ENCODE results near the gene XCL1. TPM values are rescaled to one million over a fixed set of nuclear protein-coding genes. Genes with fewer than 3 reads are reported as not detected.

XCL1 gene
- total RNA-seq, 1 experiment from 2014 or later = not detected

- intact Hi-C loops (cut with micrococcal nuclease; ENCODE audit: unreplicated experiment) = no loop called here
- TF ChIP-seq CTCF (conservative IDR thresholded peaks at IDR 0.05; ENCODE audit: low read depth, low read length) (no peak), EZH2 (IDR thresholded peaks at IDR 0.05; ENCODE audit: borderline replicate concordance, low read depth, low read length, poor library complexity, severe bottlenecking) (no peak)
- POLR2A ChIA-PET (ENCODE audit: low non-redundant PET) = no interaction called here
- no peak overlapping the region for H3K27ac ChIP-seq (ENCODE audit: low read depth, low read length, poor library complexity, severe bottlenecking)
- H3K27me3 ChIP-seq (replicated peaks; ENCODE audit: insufficient read depth, low read depth, low read length, poor library complexity) = no peaks in the 10 kb centered on the region
- CTCF ChIA-PET = no interaction called here
- no peaks in the 10 kb centered on the region for H3K36me3 ChIP-seq (ENCODE audit: insufficient read depth, low read length, poor library complexity, severe bottlenecking)
- no peaks in the 10 kb centered on the region for H3K9me3 ChIP-seq (ENCODE audit: low read depth, low read length, poor library complexity, severe bottlenecking)
- no TSS peak for BruUV-seq (replicated peaks)
- H3K4me1 ChIP-seq (ENCODE audit: insufficient read depth, low read length, poor library complexity, severe bottlenecking) = no peaks in the 10 kb centered on the region
- no peak for DNase-seq (ENCODE audit: low spot score)
- no peak overlapping the region for H3K4me3 ChIP-seq (ENCODE audit: low read depth, low read length, poor library complexity, severe bottlenecking)
These were observed 5.6 kb downstream of the XCL1 start for GRCh38 chr1:168581817-168582572.

DNA sequence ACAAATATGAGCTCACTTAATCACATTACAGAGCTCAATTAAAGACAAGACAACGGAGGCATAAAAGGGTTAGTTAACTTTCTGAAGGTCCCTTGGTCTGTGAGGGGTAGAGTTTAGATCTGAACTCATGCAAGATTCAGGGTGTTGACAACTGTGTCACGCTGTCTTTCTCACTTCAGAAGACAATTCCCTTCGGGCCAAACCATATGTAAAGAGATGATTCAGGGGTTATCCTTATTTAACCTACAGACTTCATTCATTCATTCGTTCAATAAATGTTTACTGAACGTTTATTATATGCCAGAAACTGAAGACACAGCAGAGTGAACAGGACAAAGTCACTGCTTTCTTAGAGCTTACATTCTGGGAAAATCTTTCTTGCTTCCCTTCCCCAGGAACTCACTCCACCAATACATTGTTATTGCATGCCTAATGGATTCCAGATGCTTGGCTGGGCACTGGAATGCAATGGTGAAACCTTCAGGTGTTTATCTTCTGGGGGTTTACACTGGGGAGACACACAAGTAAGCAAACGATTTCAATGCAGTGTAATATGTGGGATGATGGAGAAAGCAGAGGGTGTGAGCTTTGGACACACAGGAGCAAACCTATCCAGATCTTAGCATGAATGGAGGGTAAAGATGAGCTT lies 6.4 kb downstream of the XCL1 start:
- Histone ChIP-seq H3K27me3 (replicated peaks; ENCODE audit: insufficient read depth, low read depth, low read length, poor library complexity) (no peaks in the 10 kb centered on the region), H3K4me3 (ENCODE audit: low read depth, low read length, poor library complexity, severe bottlenecking) (no peak overlapping the region), H3K27ac (ENCODE audit: low read depth, low read length, poor library complexity, severe bottlenecking) (no peak overlapping the region), H3K9me3 (ENCODE audit: low read depth, low read length, poor library complexity, severe bottlenecking) (no peaks in the 10 kb centered on the region), H3K4me1 (ENCODE audit: insufficient read depth, low read length, poor library complexity, severe bottlenecking) (no peaks in the 10 kb centered on the region), H3K36me3 (ENCODE audit: insufficient read depth, low read length, poor library complexity, severe bottlenecking) (no peaks in the 10 kb centered on the region)
- TF ChIP-seq CTCF (conservative IDR thresholded peaks at IDR 0.05; ENCODE audit: low read depth, low read length) (no peak), EZH2 (IDR thresholded peaks at IDR 0.05; ENCODE audit: borderline replicate concordance, low read depth, low read length, poor library complexity, severe bottlenecking) (no peak)
- intact Hi-C loops (cut with micrococcal nuclease; ENCODE audit: unreplicated experiment) = no loop called here
- POLR2A ChIA-PET (ENCODE audit: low non-redundant PET) = no interaction called here
- CTCF ChIA-PET = no interaction called here
- DNase-seq (ENCODE audit: low spot score) = no peak
- BruUV-seq (replicated peaks) = no TSS peak

DNA sequence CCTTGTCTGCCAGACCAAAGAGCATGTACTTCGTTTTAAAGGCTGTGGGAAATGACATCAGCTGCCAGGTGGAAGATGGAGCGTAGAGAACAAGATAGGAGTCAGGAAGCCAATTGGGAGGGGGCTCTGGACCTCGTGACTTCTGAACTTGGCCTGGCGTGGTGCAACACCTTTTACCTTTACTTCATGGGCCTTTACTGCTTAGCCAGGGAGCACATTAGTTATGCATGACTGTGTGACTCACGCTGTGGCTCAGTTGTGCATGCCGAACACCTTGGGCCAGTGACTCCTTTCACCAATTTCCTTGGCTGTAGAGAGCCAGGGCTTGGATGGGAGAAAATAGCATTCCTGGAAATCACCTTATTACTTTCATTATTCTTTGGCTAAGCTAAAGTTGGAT lies 7.2 kb downstream of the XCL1 start:
- POLR2A ChIA-PET (ENCODE audit: low non-redundant PET) = no interaction called here
- H3K27me3 ChIP-seq (replicated peaks; ENCODE audit: insufficient read depth, low read depth, low read length, poor library complexity) = no peaks in the 10 kb centered on the region
- H3K36me3 ChIP-seq (ENCODE audit: insufficient read depth, low read length, poor library complexity, severe bottlenecking) = no peaks in the 10 kb centered on the region
- no peak overlapping the region for H3K4me3 ChIP-seq (ENCODE audit: low read depth, low read length, poor library complexity, severe bottlenecking)
- H3K4me1 ChIP-seq (ENCODE audit: insufficient read depth, low read length, poor library complexity, severe bottlenecking) = no peaks in the 10 kb centered on the region
- no TSS peak for BruUV-seq (replicated peaks)
- intact Hi-C loops (cut with micrococcal nuclease; ENCODE audit: unreplicated experiment) = no loop called here
- TF ChIP-seq EZH2 (IDR thresholded peaks at IDR 0.05; ENCODE audit: borderline replicate concordance, low read depth, low read length, poor library complexity, severe bottlenecking) = no peak
- TF ChIP-seq CTCF (conservative IDR thresholded peaks at IDR 0.05; ENCODE audit: low read depth, low read length) = no peak
- no peak for DNase-seq (ENCODE audit: low spot score)
- no peak overlapping the region for H3K27ac ChIP-seq (ENCODE audit: low read depth, low read length, poor library complexity, severe bottlenecking)
- H3K9me3 ChIP-seq (ENCODE audit: low read depth, low read length, poor library complexity, severe bottlenecking) = no peaks in the 10 kb centered on the region
- CTCF ChIA-PET = no interaction called here

Measured in A673 (cell line).